A549 treated with RU486 at 1 μM for 4 hours (cell line): ENCODE data around the gene NLE1. TPM values are rescaled to one million over a fixed set of nuclear protein-coding genes. Genes with fewer than 3 reads are reported as not detected.

ENCODE experiments used
- total RNA-seq: library from RNA; stranded (reverse); fragments of 200-300 nt; extraction: Qiagen RNA extraction; gene quantifications from 5 replicates; pipeline ENCODE4 v1.2.3, GENCODE V29; 2022; ENCODE audit warnings: low read depth

NLE1 gene
- total RNA-seq, result 28.5 to 40.5 TPM (median 37.8 TPM) in 5 replicates

DNA sequence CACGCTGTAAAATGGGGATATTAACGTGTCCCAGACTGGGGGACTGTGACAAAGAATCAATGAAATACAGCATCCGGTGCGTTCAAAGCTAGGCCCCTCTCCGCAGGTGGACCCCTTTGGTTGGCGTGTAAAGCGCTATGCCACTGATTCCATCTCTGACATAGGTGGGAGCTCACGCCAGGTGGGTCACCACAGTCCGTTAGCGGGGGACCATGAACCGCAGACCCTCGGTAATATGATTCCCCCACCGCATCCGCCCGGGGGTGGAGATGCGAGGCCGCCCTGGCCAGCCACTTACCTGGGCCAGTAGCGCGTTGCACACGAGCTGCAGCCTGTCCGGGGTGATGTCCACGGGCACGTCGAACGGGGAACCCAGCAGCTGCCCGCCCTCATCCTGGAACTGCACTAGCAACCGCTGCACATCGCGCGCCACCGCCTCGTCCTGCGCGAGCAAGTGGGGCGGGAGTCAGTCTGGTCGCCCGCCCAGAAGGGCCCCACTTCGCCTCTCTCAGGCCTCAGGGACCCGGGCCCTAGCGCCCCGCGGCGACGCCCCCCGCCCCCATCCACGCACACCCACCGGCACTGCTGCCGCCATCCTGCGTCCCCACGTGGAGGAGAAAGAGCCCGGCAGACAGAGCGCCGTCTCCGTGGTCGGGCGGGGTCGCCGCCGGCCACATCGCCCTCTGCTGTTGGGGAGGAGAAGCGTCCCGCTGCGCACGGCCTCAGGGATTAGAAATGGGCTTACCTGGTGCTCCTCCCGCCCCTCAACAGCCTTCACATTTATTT, at the start of gene NLE1:
TSS of gene NLE1 (minus strand) at position 623 of the 786 bp plus-strand sequence. CDS start at position 595, 28 bp downstream.

DNA sequence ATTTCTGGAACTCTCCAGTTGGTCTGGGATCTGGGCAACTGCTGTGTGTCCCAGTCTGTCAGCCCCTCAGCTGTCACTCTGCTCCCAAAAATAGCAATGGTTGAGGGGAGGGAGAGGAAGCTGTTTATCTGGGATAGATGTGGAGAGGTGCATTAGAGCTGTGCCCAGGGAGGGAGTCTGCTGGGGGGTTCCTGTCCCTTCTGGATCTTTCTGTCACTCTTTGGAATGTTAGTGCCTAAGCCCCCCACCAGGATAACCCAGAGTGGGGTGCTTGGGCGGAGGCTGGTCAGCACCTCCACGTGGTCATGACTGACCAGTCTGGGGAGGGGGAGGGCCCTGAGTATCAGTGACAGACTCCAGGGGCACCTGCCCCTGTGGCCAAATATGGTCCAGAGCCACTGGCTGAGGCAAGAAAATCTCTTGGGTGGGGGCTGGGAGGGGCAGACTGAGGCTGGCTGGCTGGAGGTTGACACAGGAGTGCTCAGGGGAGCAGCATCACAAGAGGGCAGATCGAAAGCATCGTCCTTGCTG, 5.3 kb upstream of the NLE1 start, which contains the start of gene UNC45B:
TSS of gene UNC45B (plus strand) at position 443 of the 531 bp plus-strand sequence. CDS start 447 bp downstream, outside the sequence.

DNA sequence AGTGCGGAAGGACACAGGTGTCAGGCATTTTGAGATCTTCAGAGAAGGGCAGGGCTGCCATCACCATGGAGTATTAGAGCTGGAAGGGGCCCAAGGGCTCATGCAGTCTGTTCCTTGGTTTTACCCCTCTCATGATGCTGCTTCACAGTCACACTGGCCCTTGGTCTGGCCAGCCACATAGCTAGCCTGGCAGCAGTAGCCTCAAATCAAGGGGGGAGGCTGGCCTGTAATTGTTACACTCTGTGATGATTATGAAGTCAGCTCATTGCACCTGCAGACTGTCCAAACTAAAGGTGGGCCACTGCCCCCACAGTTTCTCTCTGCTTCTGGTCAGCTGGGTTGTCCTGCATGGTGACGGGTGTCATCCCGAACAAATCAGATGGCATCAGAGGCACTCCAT, 20.8 kb downstream of the NLE1 start, which contains the start of gene FNDC8:
TSS of gene FNDC8 (plus strand) at position 301 of the 400 bp plus-strand sequence. CDS start at position 380, 79 bp downstream.

GRCh38 chr17:35119370-35120165, 22.5 kb downstream of the NLE1 start, which contains the start of gene RAD51D:
Gene RAD51D, minus strand, starts transcription at chr17:35119860. Its CDS starts 247 bp downstream, at chr17:35119613.

Other genes with a start within 250 kb of the NLE1 start
- gene CCT6B, start 180.8 kb downstream of the NLE1 start, total RNA-seq, result 0.37 to 2.4 TPM (median 1.8 TPM) in 5 replicates
- 13.1 to 18.7 TPM (median 14.6 TPM) in 5 replicates for gene ZNF830, start 180.8 kb downstream of the NLE1 start, total RNA-seq
- 16.4 to 21.7 TPM (median 18.2 TPM) in 5 replicates for gene LIG3, start 161.8 kb downstream of the NLE1 start, total RNA-seq
- 47.5 to 55.5 TPM (median 51.1 TPM) in 5 replicates for gene RFFL, start 78.6 kb downstream of the NLE1 start, total RNA-seq
- 19.8 to 28.7 TPM (median 26.7 TPM) in 5 replicates for gene RAD51D, start 22.4 kb downstream of the NLE1 start, total RNA-seq
- gene FNDC8, start 20.7 kb downstream of the NLE1 start, total RNA-seq, result 0.07 TPM in 1 of 5 replicates, not detected in the others
- not detected in 5 replicates for gene UNC45B, start 5.5 kb upstream of the NLE1 start, total RNA-seq
- gene SLC35G3, start 52.1 kb upstream of the NLE1 start, total RNA-seq, result not detected in 5 replicates
- gene SLFN5, start 100.8 kb upstream of the NLE1 start, total RNA-seq, result 2.0 to 3.3 TPM (median 2.8 TPM) in 5 replicates
- gene SLFN11, start 231.3 kb upstream of the NLE1 start, total RNA-seq, result 4.9 to 7.3 TPM (median 5.3 TPM) in 5 replicates